Kidney (tissue), 14 donors: Measurements from ENCODE around the gene COMTD1. TPM values are rescaled to one million over a fixed set of nuclear protein-coding genes. Genes with fewer than 3 reads are reported as not detected.

Experiments used
- DNase-seq, 5 donors: peaks; one replicate each; pipeline ENCODE4 v3.0.0-alpha.2; 2013 to 2020
- FAIRE-seq: peaks from 2 replicates; lab custom pipeline; 2012; peaks lifted over from hg19 to GRCh38; lab: Jason Lieb, UNC
- H3K27ac ChIP-seq, 2 donors: one replicate each; pipeline ENCODE4 v1.7.0; 2013; ENCODE audit warnings: low read depth in 2 of 2, low read length in 2 of 2, inconsistent platforms in 1 of 2
- H3K27me3 ChIP-seq: one replicate; pipeline ENCODE4 v1.7.1; 2013; ENCODE audit warnings: low read length, inconsistent platforms; ENCODE audit not compliant: control insufficient read depth, insufficient read depth
- H3K36me3 ChIP-seq, 3 donors: one replicate each; pipeline versions ENCODE4 v1.7.0 to v1.7.1; 2013; ENCODE audit warnings: low read length in 3 of 3, control low read depth in 1 of 3, inconsistent platforms in 1 of 3; ENCODE audit not compliant: insufficient read depth in 3 of 3, control insufficient read depth in 2 of 3
- H3K4me1 ChIP-seq, 3 donors: one replicate each; pipeline versions ENCODE4 v1.7.0 to v1.7.1; 2013; ENCODE audit warnings: low read length in 3 of 3, inconsistent platforms in 1 of 3, low read depth in 1 of 3; ENCODE audit not compliant: control insufficient read depth in 2 of 3, insufficient read depth in 2 of 3
- H3K4me3 ChIP-seq, 3 donors: one replicate each; pipeline versions ENCODE4 v1.7.0 to v1.8.1; 2013; ENCODE audit warnings: low read length in 3 of 3, control low read depth in 1 of 3, inconsistent platforms in 1 of 3
- H3K9ac ChIP-seq, 3 donors: one replicate each; pipeline versions ENCODE4 v1.7.0 to v1.7.1; 2013; ENCODE audit warnings: low read length in 3 of 3, control low read depth in 1 of 3, inconsistent platforms in 1 of 3
- H3K9me3 ChIP-seq, 3 donors: one replicate each; pipeline versions ENCODE4 v1.7.0 to v1.7.1; 2013; ENCODE audit warnings: low read length in 3 of 3, control low read depth in 1 of 3, inconsistent platforms in 1 of 3; ENCODE audit not compliant: control insufficient read depth in 2 of 3, insufficient read depth in 1 of 3
- intact Hi-C: fragments of 100-400 bp; cut with DNase I; formaldehyde crosslinking; loops from one replicate; pipeline ENCODE4 v1.11.1; 2022
- polyA plus RNA-seq: library from polyadenylated mRNA; stranded (reverse); fragments of 350-450 nt; fragmentation: Illumina TruSeq; extraction: RNeasy Lipid Tissue Mini Kit (QIAGEN cat#74804); gene quantifications from one replicate; pipeline ENCODE4 v1.2.3, GENCODE V29; 2014; ENCODE audit warnings: low read depth, low replicate concordance; ENCODE audit not compliant: insufficient read depth
- total RNA-seq: library from RNA; stranded (reverse); fragmentation: NEBNext Ultra II Directional; extraction: Animal tissue kit (Norgen Biotek cat#: 25700); gene quantifications from one replicate; pipeline ENCODE4 v1.2.1, GENCODE V29; 2021
- TF ChIP-seq, protein P1 (sequence below): IDR thresholded peaks from 3 replicates; pipeline ENCODE4 v1.5.1; 2012; ENCODE audit warnings: mild to moderate bottlenecking, moderate library complexity, borderline replicate concordance; ENCODE audit not compliant: insufficient read depth; ENCODE audit errors: extremely low read depth
- donor health status: control.
- donor health status: control.
- donor health status: control.
- donor health status: control.
- donor health status: control.
- donor health status: DM: yes; HTN: yes; CAD: no.
- donor health status: Normal renal cell carcinoma (clear cell type).

Gene COMTD1
- total and polyA plus RNA-seq, 2 donors from 2014 or later = 26.6 to 65.3 TPM

- intact Hi-C loops = no loop called here
- H3K27ac ChIP-seq = peak overlapping the region; percentile 99 to 100
- H3K9me3 ChIP-seq = no peaks in the 10 kb centered on the region
- peak overlapping the region; percentile 73 to 99 (median 99) for H3K4me3 ChIP-seq
- peaks cover 0 to 14% (median 11%) of the 10 kb centered on the region in 3 donors for H3K4me1 ChIP-seq
- H3K36me3 ChIP-seq = peaks cover 3 to 27% (median 5%) of the 10 kb centered on the region in 3 donors
- TF ChIP-seq, protein P1, sequence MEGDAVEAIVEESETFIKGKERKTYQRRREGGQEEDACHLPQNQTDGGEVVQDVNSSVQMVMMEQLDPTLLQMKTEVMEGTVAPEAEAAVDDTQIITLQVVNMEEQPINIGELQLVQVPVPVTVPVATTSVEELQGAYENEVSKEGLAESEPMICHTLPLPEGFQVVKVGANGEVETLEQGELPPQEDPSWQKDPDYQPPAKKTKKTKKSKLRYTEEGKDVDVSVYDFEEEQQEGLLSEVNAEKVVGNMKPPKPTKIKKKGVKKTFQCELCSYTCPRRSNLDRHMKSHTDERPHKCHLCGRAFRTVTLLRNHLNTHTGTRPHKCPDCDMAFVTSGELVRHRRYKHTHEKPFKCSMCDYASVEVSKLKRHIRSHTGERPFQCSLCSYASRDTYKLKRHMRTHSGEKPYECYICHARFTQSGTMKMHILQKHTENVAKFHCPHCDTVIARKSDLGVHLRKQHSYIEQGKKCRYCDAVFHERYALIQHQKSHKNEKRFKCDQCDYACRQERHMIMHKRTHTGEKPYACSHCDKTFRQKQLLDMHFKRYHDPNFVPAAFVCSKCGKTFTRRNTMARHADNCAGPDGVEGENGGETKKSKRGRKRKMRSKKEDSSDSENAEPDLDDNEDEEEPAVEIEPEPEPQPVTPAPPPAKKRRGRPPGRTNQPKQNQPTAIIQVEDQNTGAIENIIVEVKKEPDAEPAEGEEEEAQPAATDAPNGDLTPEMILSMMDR = no peak
- FAIRE-seq (no peak), DNase-seq (peak in 3 of 5 donors; percentile 18 to 52 (median 47))
- H3K9ac ChIP-seq = peak overlapping the region; percentile 62 to 99 (median 88)
- H3K27me3 ChIP-seq = no peaks in the 10 kb centered on the region
Measured at GRCh38 chr10:75211007-75211691, 24.6 kb downstream of the COMTD1 start.

DNA sequence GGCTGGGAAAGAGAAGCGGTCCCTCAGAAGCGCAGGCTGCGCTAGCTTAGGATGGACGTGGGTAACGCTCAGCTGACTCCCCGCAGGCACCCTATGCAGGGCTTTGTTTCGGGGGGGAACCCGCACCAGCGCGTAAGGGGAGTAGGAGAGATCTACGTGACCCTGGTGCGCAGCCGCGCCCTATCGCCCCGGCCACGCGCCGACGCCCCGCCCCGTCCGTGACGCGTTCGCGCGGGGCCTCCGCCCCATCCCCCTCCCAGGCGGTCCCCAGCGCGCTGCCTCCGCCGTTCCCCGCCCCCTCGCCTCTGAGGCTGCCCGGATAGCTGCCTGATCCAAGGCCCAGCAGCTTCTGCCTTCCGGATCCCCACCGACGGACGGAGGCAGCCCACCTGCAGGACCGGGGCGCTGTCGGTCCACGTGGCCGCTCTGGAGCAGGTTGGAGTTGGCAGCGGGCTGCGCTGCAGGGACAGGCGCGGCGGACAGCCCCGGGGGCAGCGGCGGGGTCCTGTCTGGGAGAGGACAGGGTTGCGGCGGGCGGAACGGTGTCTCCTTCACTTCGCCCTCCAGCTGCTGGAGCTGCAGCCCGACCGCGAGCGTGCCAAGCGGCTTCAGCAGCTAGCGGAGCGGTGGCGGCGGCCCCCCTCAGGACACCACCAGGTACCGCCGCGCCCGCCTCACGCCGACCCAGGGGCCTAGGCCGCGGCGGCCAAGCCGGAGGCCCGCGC lies 25.3 kb downstream of the COMTD1 start, which contains the start of gene VDAC2:
Gene VDAC2 (plus strand): TSS at position 515 of the 725 bp plus-strand sequence. CDS start 363 bp downstream, outside the sequence.
- intact Hi-C loops = no loop called here
- Histone ChIP-seq H3K9me3 (no peaks in the 10 kb centered on the region), H3K4me3 (peak within 1 kb of the TSS; percentile 73 to 99 (median 99)), H3K9ac (peak within 1 kb of the TSS; percentile 62 to 99 (median 88)), H3K27me3 (no peaks in the 10 kb centered on the region), H3K36me3 (peaks cover 2 to 22% (median 3%) of the 10 kb centered on the region in 3 donors), H3K27ac (peak within 1 kb of the TSS; percentile 99 to 100), H3K4me1 (peaks cover 0 to 14% (median 11%) of the 10 kb centered on the region in 3 donors)
- TF ChIP-seq, protein P1 = no peak
- FAIRE-seq (no peak), DNase-seq (peak; percentile 93 to 97 (median 95))

- H3K27me3 ChIP-seq = no peaks in the 10 kb centered on the region
- peak overlapping the region; percentile 99 to 100 for H3K27ac ChIP-seq
- TF ChIP-seq, protein P1 = no peak
- peak overlapping the region; percentile 45 to 99 (median 61) for H3K9ac ChIP-seq
- H3K36me3 ChIP-seq = peaks cover 2 to 19% (median 3%) of the 10 kb centered on the region in 3 donors
- intact Hi-C loops = no loop called here
- no peaks in the 10 kb centered on the region for H3K9me3 ChIP-seq
- peaks cover 0 to 14% (median 11%) of the 10 kb centered on the region in 3 donors for H3K4me1 ChIP-seq
- no peak for FAIRE-seq
- peak in 3 of 5 donors; percentile 69 to 94 (median 86) for DNase-seq
- peak overlapping the region; percentile 73 to 99 (median 78) for H3K4me3 ChIP-seq
Measured at GRCh38 chr10:75209921-75210281, 25.9 kb downstream of the COMTD1 start.
